GM19023 (cell line): ENCODE data around the gene TMCO5A.

ENCODE experiments used
- ATAC-seq: cut with Tn5 transposase; IDR thresholded peaks from one replicate; pipeline ENCODE4 v1.9.1; 2021; ENCODE audit warnings: mild to moderate bottlenecking, moderate library complexity; ENCODE audit not compliant: unreplicated experiment

Gene TMCO5A

GRCh38 chr15:37967788-37968187 is 33.3 kb downstream of the TMCO5A start:
- ATAC-seq = no peak

GRCh38 chr15:37973856-37974255 is 39.4 kb downstream of the TMCO5A start:
- ATAC-seq = no peak

GRCh38 chr15:37978231-37978630 is 43.8 kb downstream of the TMCO5A start:
- no peak for ATAC-seq

GRCh38 chr15:37979671-37980409 is 45.4 kb downstream of the TMCO5A start:
- no peak for ATAC-seq

- no peak for ATAC-seq
These were observed 46.8 kb downstream of the TMCO5A start for GRCh38 chr15:37981201-37981600.

- ATAC-seq = no peak
These were observed 47.3 kb downstream of the TMCO5A start for GRCh38 chr15:37981775-37982174.

GRCh38 chr15:37984368-37984767 is 49.9 kb downstream of the TMCO5A start:
- no peak for ATAC-seq

GRCh38 chr15:37995461-37996347 is 61.3 kb downstream of the TMCO5A start:
- no peak for ATAC-seq
